Activated naive CD4-positive, alpha-beta T cell treated with anti-CD3 and anti-CD28 coated beads, Interleukin-2, amount 50 U/mL, for 72 hours (primary cell): Measurements from ENCODE around the gene NEMP1. TPM values are rescaled to one million over a fixed set of nuclear protein-coding genes. Genes with fewer than 3 reads are reported as not detected.

Experiments used
- ATAC-seq, 2 donors: fragments of 150-1000 bp; cut with Tn5 transposase; 2 replicates each; pipeline ENCODE4 v1.10.0; 2021; ENCODE audit warnings: mild to moderate bottlenecking in 2 of 2, moderate library complexity in 2 of 2
- DNase-seq, 2 donors: peaks; one replicate each; pipeline ENCODE4 v3.0.0; 2021 to 2022; ENCODE audit warnings: low spot score in 2 of 2
- H3K27ac Mint-ChIP-seq, 2 donors: one replicate each; pipeline ENCODE4 v1.8.0; 2022; ENCODE audit warnings: mild to moderate bottlenecking in 2 of 2, mixed read lengths in 2 of 2
- H3K36me3 Mint-ChIP-seq, 2 donors: one replicate each; pipeline ENCODE4 v1.8.0; 2022; ENCODE audit warnings: mixed read lengths in 2 of 2
- H3K9me3 Mint-ChIP-seq, 2 donors: one replicate each; pipeline ENCODE4 v1.8.0; 2022; ENCODE audit warnings: mixed read lengths in 2 of 2
- total RNA-seq, 2 donors: library from RNA; stranded (reverse); gene quantifications; one replicate each; pipeline ENCODE4 v1.2.3, GENCODE V29; 2022

Gene NEMP1
- total RNA-seq, 2 donors from 2014 or later: 80.2 to 182 TPM

GRCh38 chr12:57110104-57111030, 31.8 kb upstream of the NEMP1 start:
- peaks cover 26 to 45% of the 10 kb centered on the region in 2 donors for H3K36me3 Mint-ChIP-seq
- ATAC-seq: peak; percentile 26 to 47

GRCh38 chr12:57109207-57110103, 30.9 kb upstream of the NEMP1 start:
- no peak for ATAC-seq
- H3K27ac Mint-ChIP-seq: peak overlapping the region; percentile 95 to 96
- H3K9me3 Mint-ChIP-seq: no peaks in the 10 kb centered on the region
- DNase-seq: no peak
- H3K36me3 Mint-ChIP-seq: peaks cover 26 to 47% of the 10 kb centered on the region in 2 donors

More at GRCh38 chr12:57110104-57111030, 31.8 kb upstream of the NEMP1 start:
- Mint-ChIP-seq H3K9me3 (no peaks in the 10 kb centered on the region), H3K27ac (peak overlapping the region; percentile 95 to 96)
- DNase-seq: peak; percentile 69 to 84

DNA sequence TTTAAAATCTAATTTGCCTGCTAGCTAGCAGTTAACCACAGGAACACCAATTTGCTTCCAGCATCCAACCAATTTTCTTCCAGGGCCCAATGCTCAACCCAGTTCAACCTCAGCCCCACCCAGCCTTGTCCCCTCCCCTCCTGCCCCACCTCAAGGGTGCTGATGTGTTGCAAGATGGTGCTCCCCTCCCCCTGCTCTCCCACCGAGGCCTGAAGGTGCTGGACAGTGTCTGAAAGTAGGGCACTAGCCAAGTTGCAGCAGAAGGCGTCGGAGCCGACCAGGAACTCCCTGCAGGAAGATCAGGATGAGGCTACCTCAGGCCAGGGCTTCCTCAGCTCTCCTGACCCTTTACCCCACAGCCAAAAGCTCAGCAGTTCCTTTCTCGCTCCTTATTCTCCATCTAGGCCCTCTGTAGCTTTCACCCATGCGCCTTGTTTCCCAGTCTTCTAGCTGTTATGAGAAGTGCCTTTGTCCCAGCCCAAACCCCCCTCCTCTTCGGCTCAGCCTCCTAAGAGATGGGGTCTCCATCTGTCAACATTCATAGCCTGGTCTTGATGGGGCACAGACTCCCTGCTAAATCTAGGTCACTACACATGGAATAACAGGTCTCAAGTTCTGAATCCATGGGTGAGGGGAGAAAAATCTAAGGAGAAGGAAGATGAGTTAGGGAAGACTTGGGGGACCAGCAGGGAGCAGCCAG, 29.0 kb upstream of the NEMP1 start:
- ATAC-seq (no peak), DNase-seq (no peak)
- H3K36me3 Mint-ChIP-seq: peaks cover 26 to 60% of the 10 kb centered on the region in 2 donors
- H3K9me3 Mint-ChIP-seq: no peaks in the 10 kb centered on the region
- H3K27ac Mint-ChIP-seq: peak overlapping the region; percentile 15 to 84

- Mint-ChIP-seq H3K36me3 (peaks cover 23 to 57% of the 10 kb centered on the region in 2 donors), H3K9me3 (no peaks in the 10 kb centered on the region), H3K27ac (peak overlapping the region in 1 of 2 donors; percentile 51)
- DNase-seq (no peak), ATAC-seq (no peak)
These were observed 27.6 kb upstream of the NEMP1 start for GRCh38 chr12:57106021-57106708.

DNA sequence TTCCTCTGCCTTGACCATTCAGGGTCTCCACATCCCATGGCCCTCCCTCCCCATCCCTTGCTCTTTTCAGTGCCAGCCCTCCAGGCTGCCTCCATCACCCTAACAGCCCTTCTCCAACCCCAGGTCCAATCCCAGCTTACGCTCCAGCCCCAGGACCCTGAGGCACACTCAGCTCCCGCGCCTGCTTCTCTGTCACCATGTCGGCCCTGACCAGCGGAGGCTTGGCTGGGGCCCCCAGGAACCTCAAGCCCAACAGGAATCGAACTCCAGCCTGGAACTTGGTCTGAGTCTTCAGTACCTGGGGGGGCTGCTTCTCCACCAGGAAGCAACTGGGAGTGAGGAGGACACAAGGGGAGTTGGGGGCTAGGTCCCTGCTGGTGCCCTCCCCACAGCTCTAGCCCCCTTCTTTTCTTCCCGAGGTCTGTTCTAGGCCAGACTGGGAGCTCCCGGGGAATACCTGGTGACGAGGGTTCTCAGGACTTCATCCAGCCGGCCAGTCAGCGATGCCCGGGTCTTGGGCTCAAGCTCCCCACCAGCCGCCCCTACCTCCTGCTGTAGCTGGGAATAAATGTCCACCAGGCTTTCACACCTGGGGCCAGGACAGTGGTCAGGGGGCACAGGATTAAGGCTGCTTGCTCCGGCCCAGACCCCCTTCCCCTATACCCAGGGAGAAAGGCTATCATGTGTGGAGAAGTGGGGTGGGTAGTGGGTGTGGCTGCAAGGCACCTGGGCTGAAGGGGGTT, 26.6 kb upstream of the NEMP1 start:
- H3K9me3 Mint-ChIP-seq: no peaks in the 10 kb centered on the region
- DNase-seq: no peak
- H3K36me3 Mint-ChIP-seq: peaks cover 16 to 52% of the 10 kb centered on the region in 2 donors
- peak overlapping the region; percentile 15 to 86 for H3K27ac Mint-ChIP-seq
- no peak for ATAC-seq

DNA sequence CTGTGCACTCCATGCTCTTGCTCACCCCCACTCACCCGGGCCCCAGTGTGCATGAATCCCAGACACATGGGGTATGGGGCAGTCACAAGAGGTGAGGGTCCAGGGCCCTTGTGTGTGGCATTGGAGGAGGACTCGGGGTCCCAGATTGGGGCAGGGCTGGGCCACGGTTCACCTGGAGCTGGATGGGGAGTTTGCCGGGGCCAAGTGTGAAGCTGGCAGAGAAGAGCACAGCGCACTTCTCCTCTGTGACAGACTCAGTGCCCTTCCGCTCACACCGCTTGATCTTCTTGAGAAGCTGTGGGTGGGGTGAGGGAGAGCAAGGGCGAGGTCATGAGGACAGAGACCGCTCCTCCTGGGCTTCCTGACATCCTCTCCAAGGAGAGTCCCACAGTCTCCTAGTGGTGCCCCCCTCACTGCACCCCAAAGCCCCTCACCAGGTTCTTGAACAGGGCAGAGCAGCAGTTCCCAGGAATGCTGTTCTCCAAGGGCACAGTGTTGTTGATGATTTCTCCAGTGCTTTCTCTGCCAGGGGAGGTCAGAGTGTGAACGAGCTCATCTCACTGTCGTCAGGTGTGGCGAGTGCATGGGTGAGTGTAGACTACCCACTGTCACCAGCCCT, 25.8 kb upstream of the NEMP1 start:
- ATAC-seq: no peak
- no peak for DNase-seq
- no peaks in the 10 kb centered on the region for H3K9me3 Mint-ChIP-seq
- peak overlapping the region; percentile 15 to 86 for H3K27ac Mint-ChIP-seq
- H3K36me3 Mint-ChIP-seq: peaks cover 17 to 49% of the 10 kb centered on the region in 2 donors

- Mint-ChIP-seq H3K36me3 (peaks cover 20 to 51% of the 10 kb centered on the region in 2 donors), H3K27ac (peak overlapping the region; percentile 50 to 63), H3K9me3 (no peaks in the 10 kb centered on the region)
- no peak for ATAC-seq
- DNase-seq: no peak
These were observed 25.3 kb upstream of the NEMP1 start for GRCh38 chr12:57103856-57104255.

- no peak for DNase-seq
- ATAC-seq: peak in 1 of 2 donors; percentile 38
- Mint-ChIP-seq H3K27ac (peak overlapping the region; percentile 81 to 88), H3K36me3 (peaks cover 23 to 39% of the 10 kb centered on the region in 2 donors), H3K9me3 (no peaks in the 10 kb centered on the region)
These were observed 23.5 kb upstream of the NEMP1 start for GRCh38 chr12:57101892-57102695.

GRCh38 chr12:57099766-57100165, 21.2 kb upstream of the NEMP1 start:
- ATAC-seq: no peak
- Mint-ChIP-seq H3K27ac (peak overlapping the region; percentile 81 to 91), H3K9me3 (no peaks in the 10 kb centered on the region), H3K36me3 (peaks cover 24 to 32% of the 10 kb centered on the region in 2 donors)
- no peak for DNase-seq

DNA sequence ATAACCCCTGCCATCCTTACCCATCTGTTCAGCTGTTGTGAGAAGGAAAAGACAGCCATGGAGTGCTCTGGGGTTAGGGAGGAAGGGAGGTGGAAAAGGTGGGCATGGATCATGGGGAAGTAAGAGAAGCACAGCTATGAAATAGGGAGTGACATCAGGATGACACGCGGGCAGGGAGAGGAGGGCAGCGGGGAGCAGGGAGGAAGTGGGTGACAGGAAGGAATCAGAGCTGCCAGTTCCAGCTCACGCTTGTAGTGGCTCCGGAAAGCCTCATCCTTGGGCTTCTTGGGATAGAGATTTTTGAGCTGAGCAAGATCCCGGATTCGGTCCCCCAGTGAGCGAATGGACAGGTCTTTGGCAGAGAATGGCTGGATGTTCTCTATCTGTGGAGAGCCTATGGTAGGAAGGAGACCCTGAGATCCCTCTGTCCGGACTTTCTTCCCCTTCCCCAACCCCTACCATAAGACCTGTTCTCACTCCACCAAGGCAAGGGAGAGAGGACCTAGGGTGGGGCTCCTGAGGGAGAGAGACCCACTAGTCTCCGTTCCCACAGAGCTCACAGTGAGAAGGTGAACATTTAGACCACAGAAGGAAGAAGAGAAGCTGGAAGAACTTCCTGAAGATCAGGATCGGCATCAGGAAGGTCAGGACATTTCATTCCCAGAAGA, 20.6 kb upstream of the NEMP1 start:
- H3K9me3 Mint-ChIP-seq: no peaks in the 10 kb centered on the region
- ATAC-seq: no peak
- DNase-seq: no peak
- peaks cover 24 to 27% of the 10 kb centered on the region in 2 donors for H3K36me3 Mint-ChIP-seq
- H3K27ac Mint-ChIP-seq: peak overlapping the region; percentile 81 to 91

GRCh38 chr12:57098546-57098945, 20.0 kb upstream of the NEMP1 start:
- DNase-seq (no peak), ATAC-seq (no peak)
- Mint-ChIP-seq H3K36me3 (peaks cover 21 to 24% of the 10 kb centered on the region in 2 donors), H3K27ac (peak overlapping the region; percentile 81 to 91), H3K9me3 (no peaks in the 10 kb centered on the region)

DNA sequence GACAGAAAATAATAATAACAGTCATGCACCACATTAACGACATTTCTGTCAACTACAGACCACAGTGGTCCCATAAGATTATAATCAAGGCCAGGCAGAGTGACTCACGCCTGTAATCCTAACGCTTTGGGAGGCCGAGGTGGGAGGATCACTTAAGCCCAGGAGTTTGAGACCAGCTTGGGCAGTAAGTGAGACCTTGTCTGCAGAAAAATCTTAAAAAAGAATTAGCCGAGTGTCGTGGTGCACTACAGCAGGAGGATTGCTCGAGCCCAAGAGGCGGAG, 18.9 kb upstream of the NEMP1 start:
- H3K27ac Mint-ChIP-seq: peak overlapping the region in 1 of 2 donors; percentile 91
- ATAC-seq (no peak), DNase-seq (no peak)
- H3K9me3 Mint-ChIP-seq: no peaks in the 10 kb centered on the region
- peaks cover 17 to 24% of the 10 kb centered on the region in 2 donors for H3K36me3 Mint-ChIP-seq

DNA sequence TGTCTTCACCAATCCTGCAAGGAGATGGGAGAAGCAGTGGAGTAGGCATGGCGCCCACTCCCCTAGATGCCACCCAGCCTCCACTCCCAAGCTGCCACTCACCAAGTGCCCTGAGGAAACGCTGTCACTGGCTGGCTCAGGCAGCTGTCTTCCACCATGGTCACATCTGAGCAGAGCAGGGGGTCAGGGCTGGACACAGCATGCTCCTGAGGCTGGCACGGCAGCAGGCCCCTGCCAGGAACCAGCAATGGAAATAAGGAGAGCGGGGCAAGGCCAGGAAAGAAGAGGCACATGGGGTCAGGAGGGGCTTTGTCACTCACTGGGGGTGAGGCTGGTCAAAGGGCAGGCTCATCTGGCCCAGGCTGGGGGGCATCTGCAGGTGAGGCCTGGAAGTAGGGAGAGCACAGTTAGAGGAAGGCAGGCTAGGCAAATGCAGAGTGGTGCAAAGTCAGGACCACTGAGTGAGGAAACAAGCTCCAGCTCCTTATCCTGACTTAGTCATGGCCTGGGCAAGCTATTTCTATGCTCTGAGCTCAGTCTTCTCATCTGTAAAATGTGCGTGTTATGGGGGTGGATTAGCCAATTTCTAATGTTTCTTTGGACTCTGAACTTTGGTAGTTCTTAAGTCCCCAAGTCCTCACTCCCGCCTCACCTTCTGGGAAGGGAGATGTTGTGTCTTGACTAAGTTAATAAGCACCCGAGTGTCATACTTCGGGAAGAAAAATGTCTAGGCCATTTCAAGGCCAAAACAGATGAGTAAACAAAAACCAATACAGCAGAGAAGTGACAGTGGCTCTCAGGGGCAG, 18.4 kb upstream of the NEMP1 start:
- Mint-ChIP-seq H3K36me3 (peaks cover 17 to 24% of the 10 kb centered on the region in 2 donors), H3K27ac (peak overlapping the region; percentile 91 to 96), H3K9me3 (no peaks in the 10 kb centered on the region)
- no peak for ATAC-seq
- no peak for DNase-seq
